GM12872 (cell line): Measurements from ENCODE around the gene ETAA1.

Experiments
- TF ChIP-seq, protein P1 (sequence below): IDR thresholded peaks from 3 replicates; pipeline ENCODE4 v1.5.1; 2011; ENCODE audit warnings: low read depth, mild to moderate bottlenecking, low read length, moderate library complexity; ENCODE audit not compliant: insufficient read depth

The ETAA1 gene

DNA sequence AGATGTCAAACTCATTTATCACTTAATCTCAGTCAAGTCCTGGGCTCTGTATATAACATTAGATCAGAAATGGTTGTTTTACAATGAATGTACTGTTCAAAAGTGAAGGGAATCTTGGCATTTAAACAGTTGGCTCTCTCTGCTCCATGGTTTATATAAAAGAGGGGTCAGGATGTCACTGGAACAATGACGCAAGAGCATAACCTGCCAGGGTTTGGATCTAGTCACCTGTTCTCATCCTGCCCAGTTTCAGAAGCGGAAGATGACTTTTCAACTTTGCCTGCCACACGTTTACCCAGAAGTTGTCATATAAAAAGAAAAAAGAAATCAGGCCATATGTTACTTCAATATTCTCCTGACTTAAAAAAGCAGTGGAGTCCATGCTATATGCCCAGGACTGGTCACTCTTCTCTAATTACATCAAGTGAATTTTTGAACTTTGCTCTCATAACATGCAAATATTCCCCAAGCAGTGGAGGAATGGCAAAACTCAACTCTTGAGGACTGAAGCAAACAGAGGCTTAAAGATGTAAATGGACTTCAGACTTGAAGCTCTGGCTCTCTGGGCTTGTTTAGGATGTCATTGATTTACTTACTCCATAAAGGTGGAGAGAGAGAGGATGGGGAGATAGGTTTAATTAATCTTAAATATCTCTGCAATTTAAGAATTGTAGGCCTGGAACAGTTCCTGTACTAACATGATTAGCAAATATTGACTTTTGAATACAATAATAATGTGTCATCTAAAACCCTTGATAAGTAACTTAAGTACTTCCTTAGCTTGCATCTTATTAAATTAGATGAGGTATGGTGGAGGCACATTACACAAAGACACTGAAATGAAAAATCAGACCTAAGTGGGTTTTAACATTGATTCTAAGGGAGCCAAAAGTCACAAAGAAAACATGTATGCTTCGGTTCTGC, 58.3 kb downstream of the ETAA1 start:
- TF ChIP-seq, protein P1, sequence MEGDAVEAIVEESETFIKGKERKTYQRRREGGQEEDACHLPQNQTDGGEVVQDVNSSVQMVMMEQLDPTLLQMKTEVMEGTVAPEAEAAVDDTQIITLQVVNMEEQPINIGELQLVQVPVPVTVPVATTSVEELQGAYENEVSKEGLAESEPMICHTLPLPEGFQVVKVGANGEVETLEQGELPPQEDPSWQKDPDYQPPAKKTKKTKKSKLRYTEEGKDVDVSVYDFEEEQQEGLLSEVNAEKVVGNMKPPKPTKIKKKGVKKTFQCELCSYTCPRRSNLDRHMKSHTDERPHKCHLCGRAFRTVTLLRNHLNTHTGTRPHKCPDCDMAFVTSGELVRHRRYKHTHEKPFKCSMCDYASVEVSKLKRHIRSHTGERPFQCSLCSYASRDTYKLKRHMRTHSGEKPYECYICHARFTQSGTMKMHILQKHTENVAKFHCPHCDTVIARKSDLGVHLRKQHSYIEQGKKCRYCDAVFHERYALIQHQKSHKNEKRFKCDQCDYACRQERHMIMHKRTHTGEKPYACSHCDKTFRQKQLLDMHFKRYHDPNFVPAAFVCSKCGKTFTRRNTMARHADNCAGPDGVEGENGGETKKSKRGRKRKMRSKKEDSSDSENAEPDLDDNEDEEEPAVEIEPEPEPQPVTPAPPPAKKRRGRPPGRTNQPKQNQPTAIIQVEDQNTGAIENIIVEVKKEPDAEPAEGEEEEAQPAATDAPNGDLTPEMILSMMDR: no peak

DNA sequence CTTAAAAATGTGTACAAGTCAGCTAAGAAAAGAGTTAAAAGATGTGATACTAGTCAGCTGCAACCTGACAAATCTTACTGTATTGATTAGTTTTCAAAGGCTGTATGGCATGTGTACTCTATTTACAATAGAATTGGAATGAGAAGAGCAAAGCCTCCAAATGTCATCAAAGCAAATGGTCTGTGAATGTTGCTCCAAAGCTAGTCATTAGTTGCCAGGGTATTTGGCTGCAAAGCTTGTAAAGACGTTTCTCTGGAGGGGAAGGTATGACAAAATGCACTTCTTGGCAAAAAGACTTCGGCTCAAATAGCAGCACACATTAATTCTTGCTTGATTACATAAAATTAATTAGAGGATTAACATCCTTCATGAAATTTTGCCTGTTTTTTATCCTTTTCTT, 59.3 kb downstream of the ETAA1 start:
- TF ChIP-seq, protein P1: no peak

DNA sequence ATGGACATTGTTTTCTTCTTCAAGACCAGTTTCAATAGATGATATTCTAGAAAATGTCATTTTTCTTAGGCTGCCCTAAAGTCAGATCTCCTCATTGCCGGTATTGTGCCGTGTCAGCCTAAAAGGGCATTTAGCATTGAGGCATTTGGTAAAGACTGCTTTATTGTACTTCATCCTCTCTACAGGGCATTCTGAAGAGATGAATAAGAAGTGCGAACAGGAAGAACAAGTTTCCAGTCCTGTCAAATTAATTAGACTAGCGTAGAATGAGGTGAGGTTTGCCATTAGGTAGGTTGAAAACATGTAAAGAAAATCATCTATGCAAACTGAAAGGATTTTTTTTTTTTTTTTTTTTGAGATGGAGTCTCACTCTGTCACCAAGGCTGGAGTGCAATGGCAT, 60.6 kb downstream of the ETAA1 start:
- TF ChIP-seq, protein P1: no peak

DNA sequence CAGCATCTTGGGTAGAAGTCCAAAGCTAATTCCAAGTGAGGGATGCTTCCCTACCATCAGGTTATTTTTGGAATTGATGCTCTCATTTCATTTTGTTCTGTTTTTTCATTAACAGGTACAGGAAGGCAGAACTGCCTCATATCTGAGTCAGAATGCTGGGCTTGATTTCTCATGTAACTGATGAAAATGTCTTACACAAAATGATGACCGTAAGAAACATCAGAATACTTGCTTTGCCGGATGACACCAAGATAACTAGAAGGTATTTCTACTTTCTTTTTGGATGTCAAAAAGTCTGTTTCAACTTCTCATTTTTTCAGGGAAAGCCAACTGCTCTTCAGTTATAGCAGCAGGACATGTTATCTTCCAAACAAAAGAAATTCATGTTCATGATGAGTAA, 62.6 kb downstream of the ETAA1 start:
- TF ChIP-seq, protein P1: no peak
